Naive thymus-derived CD8-positive, alpha-beta T cell (primary cell): ENCODE results near the gene PSMD8. TPM values are rescaled to one million over a fixed set of nuclear protein-coding genes. Genes with fewer than 3 reads are reported as not detected.
A peak's percentile ranks its signal among the peaks of the same experiment; 100 is the strongest.

Experiments used
- ATAC-seq, 2 donors: fragments of 150-1000 bp; cut with Tn5 transposase in 1 of 2; sonication (Bioruptor Pico), chemical (Tn5 transposase) in 1 of 2; 1 replicate in 1 of 2; 2 replicates in 1 of 2; pipeline ENCODE4 v1.10.0; 2021; ENCODE audit warnings: mild to moderate bottlenecking in 2 of 2, moderate library complexity in 2 of 2
- POLR2A ChIA-PET: fragments of 350-600 bp; sonication (Branson Sonifier 250); formaldehyde crosslinking; loops from one replicate; lab custom pipeline; 2021; ENCODE audit warnings: antibody characterized with exemption; lab: Charles Lee
- DNase-seq, 10 donors: peaks; one replicate each; pipeline versions ENCODE4 v3.0.0 to v3.0.0-alpha.2; 2020 to 2022
- H3K27ac Mint-ChIP-seq, 10 donors: one replicate each; pipeline ENCODE4 v1.8.0; 2020 to 2022; ENCODE audit warnings: mild to moderate bottlenecking in 10 of 10, mixed read lengths in 10 of 10, moderate library complexity in 4 of 10, inconsistent platforms in 1 of 10
- H3K27me3 Mint-ChIP-seq, 5 donors: one replicate each; pipeline ENCODE4 v1.8.0; 2021 to 2022; ENCODE audit warnings: mixed read lengths in 5 of 5
- H3K36me3 Mint-ChIP-seq, 3 donors: one replicate each; pipeline ENCODE4 v1.8.0; 2020 to 2022; ENCODE audit warnings: mixed read lengths in 3 of 3, mild to moderate bottlenecking in 2 of 3, inconsistent platforms in 1 of 3
- H3K4me1 Mint-ChIP-seq, 4 donors: one replicate each; pipeline ENCODE4 v1.8.0; 2021 to 2022; ENCODE audit warnings: mixed read lengths in 4 of 4
- H3K4me3 Mint-ChIP-seq, 10 donors: one replicate each; pipeline ENCODE4 v1.8.0; 2020 to 2022; ENCODE audit warnings: mild to moderate bottlenecking in 10 of 10, mixed read lengths in 10 of 10, moderate library complexity in 6 of 10, inconsistent platforms in 1 of 10
- H3K9me3 Mint-ChIP-seq, 9 donors: one replicate each; pipeline ENCODE4 v1.8.0; 2020 to 2022; ENCODE audit warnings: mixed read lengths in 9 of 9, mild to moderate bottlenecking in 3 of 9, inconsistent platforms in 1 of 9, moderate library complexity in 1 of 9
- polyA plus RNA-seq, 3 donors: library from polyadenylated mRNA; unstranded; fragments of 300-500 nt; fragmentation: Illumina TruSeq; gene quantifications; one replicate each; pipeline ENCODE4 v1.2.3, GENCODE V29; 2021
- total RNA-seq, 8 experiments: library from RNA in 2 of 8; stranded (reverse) in 2 of 8; gene quantifications; one replicate each; pipeline ENCODE4 v1.2.3 and lab custom pipeline; 2021 to 2026

Gene PSMD8
- total and polyA plus RNA-seq, 5 experiments from 2014 or later: 73.8 to 139 (median 137) TPM

- Mint-ChIP-seq H3K4me3 (peak within 1 kb of the TSS in 6 of 10 donors; percentile 28 to 68 (median 54)), H3K27ac (peak within 1 kb of the TSS in 3 of 10 donors; percentile 11 to 60 (median 49)), H3K36me3 (no peaks in the 10 kb centered on the region), H3K27me3 (peaks cover 13 to 43% (median 19%) of the 10 kb centered on the region in 5 donors), H3K4me1 (peaks cover 5 to 12% (median 9%) of the 10 kb centered on the region in 4 donors), H3K9me3 (peaks cover 0 to 2% (median 0%) of the 10 kb centered on the region in 9 donors)
- DNase-seq (peak in 1 of 10 donors; percentile 18), ATAC-seq (peak; percentile 52 to 75)
- POLR2A ChIA-PET: no interaction called here
These were observed 58.9 kb downstream of the PSMD8 start, which contains the start of gene RYR1 for GRCh38 chr19:38433268-38433733. Gene RYR1 (plus strand): TSS chr19:38433691. CDS start chr19:38433830, 139 bp downstream.

Other genes with a start within 250 kb of the PSMD8 start
- not detected for gene DPF1, start 150.3 kb upstream of the PSMD8 start, total RNA-seq
- not detected for gene DPF1, start 150.3 kb upstream of the PSMD8 start, polyA plus RNA-seq
- 1 to 10 TPM in 1 of 2 experiments, under 1 TPM in 1; 0.94 to 1.2 TPM for gene PPP1R14A, start 118.2 kb upstream of the PSMD8 start, total RNA-seq
- not detected for gene PPP1R14A, start 118.2 kb upstream of the PSMD8 start, polyA plus RNA-seq
- gene SPINT2, start 110.0 kb upstream of the PSMD8 start, total RNA-seq: 10 to 100 TPM; 49.6 to 50.5 TPM
- 100 to 1,000 TPM; 139 to 162 (median 158) TPM for gene SPINT2, start 110.0 kb upstream of the PSMD8 start, polyA plus RNA-seq
- gene C19orf33, start 70.3 kb upstream of the PSMD8 start, total RNA-seq: 1 to 10 TPM in 1 of 2 experiments, not detected in 1; 1.2 TPM
- gene C19orf33, start 70.3 kb upstream of the PSMD8 start, polyA plus RNA-seq: 1 to 10 TPM in 1 of 3 donors, not detected in 2; 1.1 TPM
- gene YIF1B, start 58.6 kb upstream of the PSMD8 start, total RNA-seq: 10 to 100 TPM; 33.7 to 36.4 TPM
- gene YIF1B, start 58.6 kb upstream of the PSMD8 start, polyA plus RNA-seq: 10 to 100 TPM; 40.7 to 47.8 (median 44.9) TPM
- 1 to 10 TPM; 6.6 to 6.8 TPM for gene KCNK6, start 54.7 kb upstream of the PSMD8 start, total RNA-seq
- gene KCNK6, start 54.7 kb upstream of the PSMD8 start, polyA plus RNA-seq: 1 to 10 TPM; 1.1 to 3.1 (median 1.2) TPM
- gene CATSPERG, start 38.7 kb upstream of the PSMD8 start, total RNA-seq: 10 to 100 TPM; 23.5 to 24.5 TPM
- 1 to 10 TPM in 2 of 3 donors, under 1 TPM in 1; 0.76 to 6.6 (median 2.9) TPM for gene CATSPERG, start 38.7 kb upstream of the PSMD8 start, polyA plus RNA-seq
- gene GGN, start 13.5 kb downstream of the PSMD8 start, total RNA-seq: not detected
- gene GGN, start 13.5 kb downstream of the PSMD8 start, polyA plus RNA-seq: not detected
- 1 to 10 TPM; 1.8 to 2.6 TPM for gene SPRED3, start 14.1 kb downstream of the PSMD8 start, total RNA-seq
- under 1 TPM in 2 of 3 donors, not detected in 1; 0.02 to 0.16 TPM for gene SPRED3, start 14.1 kb downstream of the PSMD8 start, polyA plus RNA-seq
- gene FAM98C, start 28.5 kb downstream of the PSMD8 start, total RNA-seq: 10 to 100 TPM; 39.6 to 45.0 TPM
- gene FAM98C, start 28.5 kb downstream of the PSMD8 start, polyA plus RNA-seq: 10 to 100 TPM; 12.6 to 15.5 (median 15.4) TPM
- gene RASGRP4, start 51.6 kb downstream of the PSMD8 start, total RNA-seq: not detected
- under 1 TPM in 1 of 3 donors, not detected in 2; 0.07 TPM for gene RASGRP4, start 51.6 kb downstream of the PSMD8 start, polyA plus RNA-seq
- gene RYR1, start 59.1 kb downstream of the PSMD8 start, total RNA-seq: 1 to 10 TPM in 1 of 2 experiments, under 1 TPM in 1; 0.93 to 1.3 TPM
- under 1 TPM in 1 of 3 donors, not detected in 2; 0.07 TPM for gene RYR1, start 59.1 kb downstream of the PSMD8 start, polyA plus RNA-seq
- 100 to 1,000 TPM; 221 to 228 TPM for gene MAP4K1, start 243.4 kb downstream of the PSMD8 start, total RNA-seq
- gene MAP4K1, start 243.4 kb downstream of the PSMD8 start, polyA plus RNA-seq: 100 to 1,000 TPM in 2 of 3 donors, 10 to 100 TPM in 1; 85.0 to 113 (median 113) TPM
- gene EIF3K, start 244.6 kb downstream of the PSMD8 start, total RNA-seq: 100 to 1,000 TPM; 335 to 346 TPM
- 100 to 1,000 TPM; 400 to 435 (median 432) TPM for gene EIF3K, start 244.6 kb downstream of the PSMD8 start, polyA plus RNA-seq